Activated CD4-positive, alpha-beta T cell treated with anti-CD3 and anti-CD28 coated beads, Interleukin-2, amount 10 ng/mL, durations not matched to agents 24 days and 14 days (primary cell): ENCODE data around the gene CXCL3. TPM values are rescaled to one million over a fixed set of nuclear protein-coding genes. Genes with fewer than 3 reads are reported as not detected.
"Not testable (repeated sequence)": the region's sequence is repeated elsewhere in the genome, so short reads cannot be mapped to it uniquely, and the experiment has no call there.

Experiments
- DNase-seq: peaks from one replicate; pipeline ENCODE4 v3.0.0; 2022
- H3K27ac Mint-ChIP-seq: one replicate; pipeline ENCODE4 v1.8.0; 2022; ENCODE audit warnings: mild to moderate bottlenecking, mixed read lengths
- H3K27me3 Mint-ChIP-seq: one replicate; pipeline ENCODE4 v1.8.0; 2022; ENCODE audit warnings: mixed read lengths
- H3K36me3 Mint-ChIP-seq: one replicate; pipeline ENCODE4 v1.8.0; 2022; ENCODE audit warnings: low read depth, mild to moderate bottlenecking, mixed read lengths
- H3K4me1 Mint-ChIP-seq: one replicate; pipeline ENCODE4 v1.8.0; 2021; ENCODE audit warnings: mixed read lengths
- H3K4me3 Mint-ChIP-seq: one replicate; pipeline ENCODE4 v1.8.0; 2022; ENCODE audit warnings: mild to moderate bottlenecking, moderate library complexity, mixed read lengths
- H3K9me3 Mint-ChIP-seq: one replicate; pipeline ENCODE4 v1.8.0; 2021; ENCODE audit warnings: mixed read lengths
- intact Hi-C: fragments of 100-400 bp; cut with micrococcal nuclease; formaldehyde crosslinking; loops from one replicate; pipeline ENCODE4 v1.15.1; 2023
- total RNA-seq: library from RNA; stranded (reverse); gene quantifications from 2 replicates; pipeline ENCODE4 v1.2.3, GENCODE V29; 2022

The CXCL3 gene
- total RNA-seq: not detected in 2 replicates

GRCh38 chr4:74038425-74039314 lies at the start of gene CXCL3:
CXCL3 (minus strand) TSS chr4:74038689; CDS start chr4:74038611, 78 bp downstream.
- Mint-ChIP-seq H3K36me3 (no peaks in the 10 kb centered on the region), H3K4me3 (peak within 1 kb of the TSS; percentile 77), H3K4me1 (peaks cover 5% of the 10 kb centered on the region), H3K9me3 (no peaks in the 10 kb centered on the region), H3K27me3 (peaks cover 47% of the 10 kb centered on the region), H3K27ac (no peak within 1 kb of the TSS)
- intact Hi-C loops: no loop called here
- DNase-seq: peak; percentile 69

GRCh38 chr4:74087481-74087880 lies 49.0 kb upstream of the CXCL3 start:
- intact Hi-C loops: no loop called here
- no peak overlapping the region for H3K27ac Mint-ChIP-seq

GRCh38 chr4:74085669-74086068 lies 47.2 kb upstream of the CXCL3 start:
- H3K27me3 Mint-ChIP-seq: no peaks in the 10 kb centered on the region
- intact Hi-C loops: no loop called here
- DNase-seq: no peak
- H3K4me1 Mint-ChIP-seq: no peaks in the 10 kb centered on the region
- no peaks in the 10 kb centered on the region for H3K9me3 Mint-ChIP-seq
- H3K4me3 Mint-ChIP-seq: no peak overlapping the region
- no peak overlapping the region for H3K27ac Mint-ChIP-seq
- no peaks in the 10 kb centered on the region for H3K36me3 Mint-ChIP-seq

More at GRCh38 chr4:74087481-74087880, 49.0 kb upstream of the CXCL3 start:
- no peak for DNase-seq
- H3K4me1 Mint-ChIP-seq: no peaks in the 10 kb centered on the region
- no peak overlapping the region for H3K4me3 Mint-ChIP-seq
- no peaks in the 10 kb centered on the region for H3K36me3 Mint-ChIP-seq
- H3K27me3 Mint-ChIP-seq: no peaks in the 10 kb centered on the region
- H3K9me3 Mint-ChIP-seq: no peaks in the 10 kb centered on the region

- Mint-ChIP-seq H3K4me1 (no peaks in the 10 kb centered on the region), H3K4me3 (no peak overlapping the region), H3K36me3 (no peaks in the 10 kb centered on the region), H3K27me3 (no peaks in the 10 kb centered on the region), H3K9me3 (no peaks in the 10 kb centered on the region), H3K27ac (no peak overlapping the region)
- intact Hi-C loops: no loop called here
- DNase-seq: no peak
Observed at GRCh38 chr4:74084984-74085383, 46.5 kb upstream of the CXCL3 start.

GRCh38 chr4:74083546-74083945 lies 45.1 kb upstream of the CXCL3 start:
- no peaks in the 10 kb centered on the region for H3K4me1 Mint-ChIP-seq
- DNase-seq: no peak
- no peaks in the 10 kb centered on the region for H3K27me3 Mint-ChIP-seq
- H3K36me3 Mint-ChIP-seq: no peaks in the 10 kb centered on the region
- no peaks in the 10 kb centered on the region for H3K9me3 Mint-ChIP-seq
- H3K27ac Mint-ChIP-seq: no peak overlapping the region
- no peak overlapping the region for H3K4me3 Mint-ChIP-seq
- intact Hi-C loops: no loop called here

GRCh38 chr4:74081035-74081434 lies 42.5 kb upstream of the CXCL3 start:
- no peaks in the 10 kb centered on the region for H3K4me1 Mint-ChIP-seq
- no peak overlapping the region for H3K4me3 Mint-ChIP-seq
- H3K36me3 Mint-ChIP-seq: no peaks in the 10 kb centered on the region
- no peak for DNase-seq
- H3K27ac Mint-ChIP-seq: no peak overlapping the region
- intact Hi-C loops: no loop called here
- no peaks in the 10 kb centered on the region for H3K27me3 Mint-ChIP-seq
- no peaks in the 10 kb centered on the region for H3K9me3 Mint-ChIP-seq

- H3K27me3 Mint-ChIP-seq, H3K4me3 Mint-ChIP-seq, H3K27ac Mint-ChIP-seq, DNase-seq, intact Hi-C loops, H3K4me1 Mint-ChIP-seq, H3K36me3 Mint-ChIP-seq, H3K9me3 Mint-ChIP-seq: not testable (repeated sequence)
Observed at GRCh38 chr4:74080351-74080750, 41.9 kb upstream of the CXCL3 start.

GRCh38 chr4:74079024-74079423 lies 40.5 kb upstream of the CXCL3 start:
- H3K27me3 Mint-ChIP-seq, H3K36me3 Mint-ChIP-seq, H3K9me3 Mint-ChIP-seq, H3K27ac Mint-ChIP-seq, DNase-seq, intact Hi-C loops, H3K4me3 Mint-ChIP-seq, H3K4me1 Mint-ChIP-seq: not testable (repeated sequence)

GRCh38 chr4:74073358-74073757 lies 34.9 kb upstream of the CXCL3 start:
- DNase-seq: no peak
- Mint-ChIP-seq H3K27me3 (no peaks in the 10 kb centered on the region), H3K4me3 (no peak overlapping the region), H3K4me1 (no peaks in the 10 kb centered on the region), H3K36me3 (no peaks in the 10 kb centered on the region), H3K9me3 (no peaks in the 10 kb centered on the region), H3K27ac (no peak overlapping the region)
- intact Hi-C loops: no loop called here

GRCh38 chr4:74072739-74073138 lies 34.2 kb upstream of the CXCL3 start:
- Mint-ChIP-seq H3K27me3 (no peaks in the 10 kb centered on the region), H3K9me3 (no peaks in the 10 kb centered on the region), H3K27ac (no peak overlapping the region), H3K4me1 (no peaks in the 10 kb centered on the region), H3K4me3 (no peak overlapping the region), H3K36me3 (no peaks in the 10 kb centered on the region)
- DNase-seq: no peak
- intact Hi-C loops: no loop called here

- H3K27ac Mint-ChIP-seq: no peak overlapping the region
- DNase-seq: no peak
- no peaks in the 10 kb centered on the region for H3K36me3 Mint-ChIP-seq
- peaks cover 1% of the 10 kb centered on the region for H3K27me3 Mint-ChIP-seq
- no peak overlapping the region for H3K4me3 Mint-ChIP-seq
- no peaks in the 10 kb centered on the region for H3K9me3 Mint-ChIP-seq
- no peaks in the 10 kb centered on the region for H3K4me1 Mint-ChIP-seq
- intact Hi-C loops: no loop called here
Observed at GRCh38 chr4:74067586-74067985, 29.1 kb upstream of the CXCL3 start.

- Mint-ChIP-seq H3K27me3 (peaks cover 1% of the 10 kb centered on the region), H3K4me3 (no peak overlapping the region), H3K36me3 (no peaks in the 10 kb centered on the region), H3K4me1 (no peaks in the 10 kb centered on the region), H3K9me3 (no peaks in the 10 kb centered on the region), H3K27ac (no peak overlapping the region)
- intact Hi-C loops: no loop called here
- DNase-seq: no peak
Observed at GRCh38 chr4:74066232-74066631, 27.7 kb upstream of the CXCL3 start.

GRCh38 chr4:74065115-74065642 lies 26.7 kb upstream of the CXCL3 start:
- intact Hi-C loops: no loop called here
- H3K4me3 Mint-ChIP-seq: no peak overlapping the region
- H3K27me3 Mint-ChIP-seq: peaks cover 1% of the 10 kb centered on the region
- H3K4me1 Mint-ChIP-seq: no peaks in the 10 kb centered on the region
- no peak for DNase-seq
- H3K36me3 Mint-ChIP-seq: no peaks in the 10 kb centered on the region
- no peak overlapping the region for H3K27ac Mint-ChIP-seq
- no peaks in the 10 kb centered on the region for H3K9me3 Mint-ChIP-seq

GRCh38 chr4:74063859-74064258 lies 25.4 kb upstream of the CXCL3 start:
- Mint-ChIP-seq H3K27ac (no peak overlapping the region), H3K36me3 (no peaks in the 10 kb centered on the region), H3K4me3 (no peak overlapping the region), H3K9me3 (no peaks in the 10 kb centered on the region), H3K27me3 (peaks cover 3% of the 10 kb centered on the region), H3K4me1 (no peaks in the 10 kb centered on the region)
- intact Hi-C loops: no loop called here
- DNase-seq: no peak
